ENCODE measurements around the gene TYW1B.
"Not testable (repeated sequence)": the region's sequence is repeated elsewhere in the genome, so short reads cannot be mapped to it uniquely, and the experiment has no call there.

TYW1B gene

DNA sequence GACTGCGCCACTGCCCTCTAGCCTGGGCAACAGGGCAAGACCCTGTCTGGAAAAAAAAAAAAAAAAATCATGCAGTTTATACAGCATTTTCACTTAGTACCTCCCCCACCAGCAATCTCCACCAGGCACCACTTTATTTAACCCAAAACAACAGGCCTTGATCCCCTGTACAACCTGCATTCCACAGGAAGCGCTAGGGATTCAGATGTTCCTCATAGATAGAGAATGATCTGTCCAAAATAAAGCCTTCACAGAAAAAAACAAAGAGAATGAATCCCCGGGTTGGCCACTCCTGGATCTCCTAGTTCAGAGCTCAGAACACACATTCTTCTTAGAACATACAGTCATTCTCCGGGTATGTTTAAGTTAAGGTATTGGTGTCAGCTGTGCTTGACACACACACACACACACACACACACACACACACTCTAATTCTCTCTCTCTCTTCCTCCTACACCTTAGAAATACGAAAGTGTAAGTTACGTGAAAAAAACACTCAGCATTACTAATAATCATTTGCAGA lies 110.7 kb downstream of the TYW1B start:
- not testable (repeated sequence) for DNase-seq (ENCODE audit: low read depth); H3K4me3 ChIP-seq (ENCODE audit: low read depth, low read length)

DNA sequence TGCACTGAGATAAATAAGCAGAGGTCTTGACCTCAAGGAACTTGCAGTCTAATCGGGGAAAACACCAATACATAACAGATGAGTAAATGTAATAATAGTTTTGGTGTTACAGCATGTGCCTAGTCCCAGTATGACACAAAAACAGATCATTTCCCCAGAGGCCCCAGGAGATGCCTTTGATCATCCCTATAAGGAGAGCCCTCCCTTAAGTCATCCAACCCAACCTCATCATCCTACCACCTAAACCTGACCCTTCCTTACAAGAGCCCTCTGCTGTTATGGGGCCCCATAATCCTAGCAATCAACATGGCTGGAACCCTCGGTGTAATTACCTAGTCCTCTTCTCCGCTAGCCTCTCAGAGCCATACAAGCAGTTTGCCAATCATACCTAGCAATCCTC lies 116.1 kb downstream of the TYW1B start:
- not testable (repeated sequence) for DNase-seq (ENCODE audit: low read depth); H3K4me3 ChIP-seq (ENCODE audit: low read depth, low read length)

DNA sequence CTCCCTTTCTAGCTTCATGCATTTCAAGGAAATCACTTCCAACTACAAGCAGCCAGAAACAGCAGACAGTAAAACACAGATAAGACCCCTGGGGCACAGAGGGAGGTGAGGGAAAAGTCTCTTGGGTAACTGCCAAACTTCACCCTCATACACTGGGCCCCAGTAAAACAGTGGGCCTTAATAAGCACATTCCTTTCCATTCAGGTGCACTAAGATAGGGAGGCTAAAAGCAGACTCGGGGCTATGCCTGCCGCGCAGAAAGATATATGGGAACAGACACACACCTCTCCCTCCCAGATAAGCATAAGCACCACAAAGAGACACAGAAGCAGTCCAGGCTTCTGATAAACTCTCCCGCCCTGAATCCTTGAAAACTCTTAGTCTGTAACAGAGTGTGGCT lies 117.0 kb downstream of the TYW1B start:
- no peak overlapping the region for H3K4me3 ChIP-seq (ENCODE audit: low read depth, low read length)
- no peak for TF ChIP-seq CTCF (IDR thresholded peaks at IDR 0.05; ENCODE audit: insufficient read depth, low read depth, low read length, missing control alignments)
- no peak for DNase-seq (ENCODE audit: low read depth)

- TF ChIP-seq CTCF (IDR thresholded peaks at IDR 0.05; ENCODE audit: insufficient read depth, low read depth, low read length, missing control alignments), result no peak
- H3K4me3 ChIP-seq (ENCODE audit: low read depth, low read length), result no peak overlapping the region
- no peak for DNase-seq (ENCODE audit: low read depth)
Measured at GRCh38 chr7:72709909-72710308, 118.1 kb downstream of the TYW1B start.

GRCh38 chr7:72708371-72709050 lies 119.5 kb downstream of the TYW1B start:
- DNase-seq (ENCODE audit: low read depth); H3K4me3 ChIP-seq (ENCODE audit: low read depth, low read length): not testable (repeated sequence)

DNA sequence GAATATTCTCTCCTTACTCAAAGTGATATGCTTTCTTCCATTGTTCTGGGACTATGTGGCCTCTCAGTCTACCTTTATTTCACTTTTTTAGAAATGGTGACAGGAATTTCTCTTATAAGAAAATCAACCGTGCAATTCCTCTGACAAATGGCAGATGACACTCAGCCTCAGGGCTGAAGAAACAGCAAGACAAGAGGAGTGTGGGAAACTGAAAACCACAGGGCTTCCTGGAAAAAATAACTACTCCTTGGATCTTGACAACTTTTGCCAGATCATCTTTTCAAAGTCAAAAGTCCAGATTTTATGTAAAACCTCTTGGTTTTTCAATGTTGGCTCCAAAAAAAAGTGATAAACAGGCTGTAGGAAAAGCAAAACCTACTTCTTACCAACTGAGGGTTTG lies 121.5 kb downstream of the TYW1B start:
- no peak for DNase-seq (ENCODE audit: low read depth)
- no peak for TF ChIP-seq CTCF (IDR thresholded peaks at IDR 0.05; ENCODE audit: insufficient read depth, low read depth, low read length, missing control alignments)
- H3K4me3 ChIP-seq (ENCODE audit: low read depth, low read length), result no peak overlapping the region

- DNase-seq (ENCODE audit: low read depth); H3K4me3 ChIP-seq (ENCODE audit: low read depth, low read length): not testable (repeated sequence)
Measured at GRCh38 chr7:72705693-72706092, 122.3 kb downstream of the TYW1B start.

- no peak for TF ChIP-seq CTCF (IDR thresholded peaks at IDR 0.05; ENCODE audit: insufficient read depth, low read depth, low read length, missing control alignments)
- no peak for DNase-seq (ENCODE audit: low read depth)
- no peak overlapping the region for H3K4me3 ChIP-seq (ENCODE audit: low read depth, low read length)
Measured at GRCh38 chr7:72704894-72705293, 123.1 kb downstream of the TYW1B start.

DNA sequence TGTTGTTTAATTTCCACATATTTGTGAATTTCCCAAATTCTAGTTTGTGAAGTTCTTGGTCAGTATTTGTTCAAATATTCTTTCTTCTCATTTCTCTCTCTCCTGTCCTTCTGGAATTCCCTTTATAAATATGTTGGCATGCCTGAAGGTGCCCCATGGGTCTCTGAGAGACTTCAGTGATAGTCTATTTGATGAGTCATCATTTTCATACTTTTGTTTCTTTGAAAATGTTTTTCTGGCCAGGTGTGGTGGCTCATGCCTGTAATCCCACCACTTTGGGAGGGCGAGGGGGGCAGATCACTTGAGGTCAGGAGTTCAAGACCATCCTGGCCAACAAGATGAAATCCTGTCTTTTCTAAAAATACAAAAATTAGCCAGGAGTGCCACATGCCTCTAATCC lies 127.5 kb downstream of the TYW1B start:
- not testable (repeated sequence) for DNase-seq (ENCODE audit: low read depth); H3K4me3 ChIP-seq (ENCODE audit: low read depth, low read length)

- DNase-seq (ENCODE audit: low read depth); H3K4me3 ChIP-seq (ENCODE audit: low read depth, low read length): not testable (repeated sequence)
Measured at GRCh38 chr7:72697066-72697465, 130.9 kb downstream of the TYW1B start.

DNA sequence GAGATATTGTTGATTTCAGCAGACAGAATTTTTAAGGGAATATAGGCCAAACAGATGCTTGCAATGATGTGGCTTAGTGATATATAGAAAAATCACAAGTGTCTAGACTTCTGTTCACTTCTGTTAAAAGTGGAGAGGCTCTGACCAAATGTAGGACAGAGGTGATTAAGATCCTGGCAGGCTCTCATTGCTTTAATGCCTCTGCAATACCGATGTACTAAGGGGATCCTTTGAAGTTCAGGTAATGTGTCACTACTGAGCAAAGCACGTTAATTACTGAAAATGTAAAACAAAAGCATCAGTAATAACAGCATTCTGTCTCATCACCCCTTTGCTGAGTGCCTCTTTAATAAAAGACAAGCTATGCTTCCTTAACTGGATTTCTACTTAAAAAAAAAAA lies 131.4 kb downstream of the TYW1B start:
- DNase-seq (ENCODE audit: low read depth); H3K4me3 ChIP-seq (ENCODE audit: low read depth, low read length): not testable (repeated sequence)

DNA sequence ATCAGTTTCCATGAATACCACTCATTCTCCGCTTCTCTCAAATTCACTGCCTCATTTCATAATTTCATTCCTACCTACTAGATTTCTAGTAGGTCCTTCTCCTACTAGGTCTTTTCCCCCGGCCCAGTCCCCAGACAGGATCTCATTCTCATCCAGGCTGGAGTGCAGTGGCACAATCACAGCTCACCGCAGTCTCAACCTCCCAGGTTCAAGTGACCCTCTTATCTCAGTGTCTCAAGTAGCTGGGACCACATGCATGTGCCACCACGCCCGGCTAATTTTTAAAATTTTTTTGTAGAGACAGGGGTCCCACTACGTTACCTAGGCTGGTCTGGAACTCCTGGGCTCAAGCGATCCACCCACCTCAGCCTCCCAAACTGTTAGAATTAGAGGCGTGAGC lies 132.5 kb downstream of the TYW1B start:
- not testable (repeated sequence) for H3K4me3 ChIP-seq (ENCODE audit: low read depth, low read length); DNase-seq (ENCODE audit: low read depth)

DNA sequence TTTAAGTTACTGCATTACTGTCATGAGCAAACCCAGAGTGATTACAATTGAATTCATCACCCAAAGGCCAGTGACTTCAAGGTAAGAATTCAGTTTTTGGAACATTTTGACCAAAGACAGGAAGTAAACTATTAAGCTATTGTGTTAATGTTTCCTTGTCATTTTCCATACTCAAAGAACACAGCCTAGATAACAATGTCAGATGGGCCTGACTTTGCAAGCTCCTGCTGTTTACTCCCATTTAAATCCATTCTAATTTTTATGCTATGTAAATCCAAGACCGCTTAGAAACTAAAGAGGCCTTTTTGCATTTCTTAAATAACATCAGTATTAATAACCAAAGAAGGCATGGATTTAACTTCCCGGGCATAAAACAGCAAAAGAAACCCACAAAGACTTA lies 136.6 kb downstream of the TYW1B start:
- not testable (repeated sequence) for H3K4me3 ChIP-seq (ENCODE audit: low read depth, low read length); DNase-seq (ENCODE audit: low read depth)

GRCh38 chr7:72690177-72690576 lies 137.8 kb downstream of the TYW1B start:
- not testable (repeated sequence) for H3K4me3 ChIP-seq (ENCODE audit: low read depth, low read length); DNase-seq (ENCODE audit: low read depth)

DNA sequence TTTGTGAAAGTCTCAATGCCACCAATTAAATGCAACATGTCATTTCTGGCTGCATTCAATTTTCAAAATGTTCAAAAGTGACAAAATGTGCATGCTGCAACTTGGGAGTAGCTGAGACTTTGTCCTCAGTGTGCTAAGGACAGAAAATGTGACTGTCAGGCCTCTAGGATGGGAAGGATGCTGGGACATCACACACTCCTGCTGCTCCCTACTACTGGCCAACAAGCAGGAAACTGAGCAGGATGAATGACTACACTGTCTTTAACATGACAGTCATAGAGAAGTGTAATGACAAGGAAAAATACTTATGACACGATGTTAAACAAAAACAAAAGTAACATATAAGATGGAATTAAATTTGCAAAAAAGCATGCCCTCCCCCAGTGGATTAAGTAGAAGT lies 138.7 kb downstream of the TYW1B start:
- not testable (repeated sequence) for H3K4me3 ChIP-seq (ENCODE audit: low read depth, low read length); DNase-seq (ENCODE audit: low read depth)

Measured in GM12865 (cell line).